IMR-90 (cell line): ENCODE data around the gene KIRREL1. TPM values are rescaled to one million over a fixed set of nuclear protein-coding genes. Genes with fewer than 3 reads are reported as not detected.

Source experiments
- ATAC-seq: fragments of 200-7000 bp; cut with Tn5 transposase; 2 replicates; pipeline ENCODE4 v1.9.1; 2020; ENCODE audit warnings: low read depth, mild to moderate bottlenecking, moderate library complexity
- BruUV-seq: library from RNA; stranded (reverse); fragments of 400-500 nt; replicated peaks from 2 replicates; lab custom pipeline; 2021; lab: Mats Ljungman, UMichigan
- CTCF ChIA-PET: fragments of 300-600 bp; formaldehyde crosslinking; extraction: SDS; loops from one replicate; lab custom pipeline; 2021; ENCODE audit warnings: antibody characterized with exemption; lab: Yijun Ruan, JAX
- POLR2A ChIA-PET: fragments of 300-600 bp; sonication (Branson Sonifier 250); formaldehyde crosslinking; loops from one replicate; lab custom pipeline; 2022; ENCODE audit warnings: antibody characterized with exemption; ENCODE audit not compliant: unreplicated experiment; lab: Charles Lee
- DNase-seq: peaks from one replicate; pipeline ENCODE4 v3.0.0; 2013
- H2AFZ ChIP-seq: replicated peaks from 2 replicates; pipeline ENCODE3; 2013; ENCODE audit warnings: low read length, mild to moderate bottlenecking; ENCODE audit not compliant: poor library complexity
- H2AK5ac ChIP-seq: 2 replicates; pipeline ENCODE4 v1.6.1; 2013; ENCODE audit warnings: low read depth, low read length, inconsistent platforms
- H2AK9ac ChIP-seq: replicated peaks from 2 replicates; pipeline ENCODE3; 2013; ENCODE audit warnings: mild to moderate bottlenecking, low read depth, low read length, moderate library complexity; ENCODE audit not compliant: poor library complexity
- H2BK120ac ChIP-seq: 2 replicates; pipeline ENCODE4 v1.6.1; 2013; ENCODE audit warnings: low read depth, low read length, inconsistent platforms
- H2BK15ac ChIP-seq: 3 replicates; pipeline ENCODE4 v1.6.1; 2013; ENCODE audit warnings: low read depth, low read length, inconsistent platforms
- H2BK20ac ChIP-seq: 2 replicates; pipeline ENCODE4 v1.6.1; 2013; ENCODE audit warnings: low read depth, mild to moderate bottlenecking, inconsistent platforms, low read length, moderate library complexity
- H2BK5ac ChIP-seq: 2 replicates; pipeline ENCODE4 v1.6.1; 2013; ENCODE audit warnings: mild to moderate bottlenecking, low read depth, low read length, inconsistent platforms; ENCODE audit not compliant: poor library complexity, severe bottlenecking
- H3K14ac ChIP-seq: replicated peaks from 2 replicates; pipeline ENCODE4 v1.6.1; 2013; ENCODE audit warnings: low read depth, low read length, inconsistent platforms
- H3K18ac ChIP-seq: 2 replicates; pipeline ENCODE4 v1.6.1; 2013; ENCODE audit warnings: low read depth, low read length, control low read depth
- H3K23ac ChIP-seq: 2 replicates; pipeline ENCODE4 v1.6.1; 2013; ENCODE audit warnings: low read depth, low read length, inconsistent platforms
- H3K27ac ChIP-seq: 2 replicates; pipeline ENCODE4 v1.5.1; 2013; ENCODE audit warnings: mild to moderate bottlenecking, control low read depth, low read length; ENCODE audit not compliant: insufficient read depth
- H3K27me3 ChIP-seq: 2 replicates; pipeline ENCODE4 v1.6.1; 2013; ENCODE audit warnings: low read length; ENCODE audit not compliant: control insufficient read depth, insufficient read depth
- H3K36me3 ChIP-seq: 2 replicates; pipeline ENCODE4 v1.6.1; 2013; ENCODE audit warnings: low read length, mixed read lengths; ENCODE audit not compliant: control insufficient read depth, insufficient read depth
- H3K4ac ChIP-seq: 2 replicates; pipeline ENCODE4 v1.6.1; 2013; ENCODE audit warnings: low read depth, low read length, inconsistent platforms
- H3K4me1 ChIP-seq: 2 replicates; pipeline ENCODE4 v1.6.1; 2013; ENCODE audit warnings: low read length, mixed read lengths; ENCODE audit not compliant: control insufficient read depth, insufficient read depth
- H3K4me2 ChIP-seq: 2 replicates; pipeline ENCODE4 v1.6.1; 2013; ENCODE audit warnings: low read depth, mild to moderate bottlenecking, control low read depth, low read length, moderate library complexity
- H3K4me3 ChIP-seq: 2 replicates; pipeline ENCODE4 v1.5.1; 2013; ENCODE audit warnings: low read depth, mild to moderate bottlenecking, control low read depth, low read length, moderate library complexity; ENCODE audit not compliant: insufficient read depth
- H3K56ac ChIP-seq: 2 replicates; pipeline ENCODE4 v1.6.1; 2013; ENCODE audit warnings: low read length, inconsistent platforms; ENCODE audit not compliant: insufficient read depth; ENCODE audit errors: extremely low read depth
- H3K79me1 ChIP-seq, 2 experiments: 2 replicates each; pipeline ENCODE4 v1.6.1; 2013; ENCODE audit warnings: low read length in 2 of 2, inconsistent platforms in 1 of 2, low read depth in 1 of 2
- H3K9ac ChIP-seq: 2 replicates; pipeline ENCODE4 v1.6.1; 2013; ENCODE audit warnings: low read depth, low read length, control low read depth
- H3K9me1 ChIP-seq: 2 replicates; pipeline ENCODE4 v1.6.1; 2013; ENCODE audit warnings: low read length, inconsistent platforms; ENCODE audit not compliant: insufficient read depth
- H3K9me3 ChIP-seq: 2 replicates; pipeline ENCODE4 v1.6.1; 2013; ENCODE audit warnings: low read length; ENCODE audit not compliant: control insufficient read depth, insufficient read depth
- H4K20me1 ChIP-seq: 2 replicates; pipeline ENCODE4 v1.6.1; 2013; ENCODE audit warnings: low read length, inconsistent platforms; ENCODE audit not compliant: insufficient read depth
- H4K5ac ChIP-seq: 2 replicates; pipeline ENCODE4 v1.6.1; 2013; ENCODE audit warnings: mild to moderate bottlenecking, low read depth, low read length, control low read depth
- H4K8ac ChIP-seq, 2 experiments: 2 replicates each; pipeline ENCODE4 v1.6.1; 2013; ENCODE audit warnings: low read depth in 2 of 2, low read length in 2 of 2, control low read depth in 1 of 2, inconsistent platforms in 1 of 2
- H4K91ac ChIP-seq: 2 replicates; pipeline ENCODE4 v1.6.1; 2013; ENCODE audit warnings: low read depth, low read length, inconsistent platforms; ENCODE audit not compliant: insufficient read depth
- CHD1 ChIP-seq: IDR thresholded peaks from 2 replicates; pipeline ENCODE4 v1.6.1; 2012; ENCODE audit warnings: low read depth, low read length, improper control_type of control experiment
- FOS ChIP-seq: fragments of 150-350 bp; IDR thresholded peaks from 2 replicates; pipeline ENCODE4 v1.6.1; 2016; ENCODE audit warnings: low read depth, low read length
- MAFK ChIP-seq: IDR thresholded peaks from 2 replicates; pipeline ENCODE4 v1.6.1; 2012; ENCODE audit warnings: low read depth, low read length, improper control_type of control experiment
- MAZ ChIP-seq: IDR thresholded peaks from 2 replicates; pipeline ENCODE4 v1.6.1; 2012; ENCODE audit warnings: low read depth, mild to moderate bottlenecking, low read length, improper control_type of control experiment, moderate library complexity, borderline replicate concordance
- MXI1 ChIP-seq: IDR thresholded peaks from 2 replicates; pipeline ENCODE4 v1.6.1; 2012; ENCODE audit warnings: low read depth, mild to moderate bottlenecking, low read length, moderate library complexity, borderline replicate concordance
- POLR2A ChIP-seq: IDR thresholded peaks from 2 replicates; pipeline ENCODE4 v1.6.1; 2012; ENCODE audit warnings: mild to moderate bottlenecking, low read depth, low read length
- RAD21 ChIP-seq: IDR thresholded peaks from 2 replicates; pipeline ENCODE4 v1.6.1; 2012; ENCODE audit warnings: low read length, improper control_type of control experiment
- RFX5 ChIP-seq: IDR thresholded peaks from 2 replicates; pipeline ENCODE4 v1.8.0; 2012; ENCODE audit warnings: low read depth, mild to moderate bottlenecking, low read length, moderate library complexity
- WGBS, 2 experiments: methylation state at CpG; one replicate each; pipeline versions ENCODE4 v1.1.5 to v1.1.7; 2013; ENCODE audit warnings: missing lambda C conversion rate in 2 of 2; ENCODE audit not compliant: insufficient read length in 1 of 2; ENCODE audit errors: extremely low coverage in 2 of 2; 5-methylcytosine and 5-hydroxymethylcytosine counted together
- dilution Hi-C: fragments of 300-500 bp; cut with HindIII; formaldehyde crosslinking; loops from one replicate; pipeline ENCODE4 v1.14.3; 2018; ENCODE audit warnings: low sequenced_read_pairs; ENCODE audit not compliant: unreplicated experiment
- in situ Hi-C: fragments of 300-500 bp; cut with MboI; formaldehyde crosslinking; loops from 3 replicates; pipeline ENCODE4 v1.14.3; 2019; ENCODE audit warnings: low sequenced_read_pairs, inconsistent platforms, mixed read lengths
- intact Hi-C: fragments of 100-400 bp; cut with micrococcal nuclease; formaldehyde crosslinking; loops from 2 replicates; pipeline ENCODE4 v1.10.0; 2022
- polyA plus RNA-seq, 3 experiments: library from polyadenylated mRNA; depleted of rRNA; stranded (reverse); fragments of >200 nt; gene quantifications; 2 replicates each; pipeline ENCODE4 v1.2.3, GENCODE V29; 2012; ENCODE audit warnings: low replicate concordance in 1 of 3
- total RNA-seq: library from RNA; depleted of rRNA; stranded (reverse); fragments of >200 nt; gene quantifications from 2 replicates; pipeline ENCODE4 v1.2.3, GENCODE V29; 2012

Gene KIRREL1
- total and polyA plus RNA-seq, 2 of the 4 experiments (the other 2 are of a cell fraction): 58.1 to 64.7 TPM

DNA sequence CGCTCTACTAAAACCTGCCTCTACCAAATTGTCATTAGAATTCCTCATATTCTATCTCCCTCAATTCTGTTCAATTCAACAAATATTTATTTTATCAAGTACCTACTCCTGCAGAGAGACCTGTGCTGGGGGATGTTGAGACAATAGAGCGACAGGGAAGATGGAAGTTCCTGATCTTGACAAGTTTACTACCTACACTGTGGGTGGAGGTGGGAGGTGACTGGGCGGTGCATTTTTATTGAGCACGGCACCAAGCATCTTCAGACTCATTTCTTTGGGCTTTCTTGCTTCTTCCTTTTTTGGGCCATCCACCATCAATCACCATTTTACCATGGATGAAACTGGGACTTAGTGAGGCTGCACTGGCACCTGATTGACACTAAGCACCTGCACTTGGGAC lies 61.3 kb downstream of the KIRREL1 start:
- ATAC-seq (no peak), DNase-seq (no peak)
- dilution Hi-C loops: no loop called here
- peaks cover 57 to 93% of the 10 kb centered on the region in 2 experiments for H3K79me1 ChIP-seq
- in situ Hi-C loops: no loop called here
- ChIA-PET POLR2A (no interaction called here), CTCF (no interaction called here)
- TF ChIP-seq MAZ (no peak), POLR2A (no peak), MXI1 (no peak), FOS (no peak), RFX5 (no peak), CHD1 (no peak), MAFK (no peak), RAD21 (no peak)
- intact Hi-C loops: no loop called here
- H3K4me1 ChIP-seq: peaks cover 12% of the 10 kb centered on the region
- H3K4me3 ChIP-seq: no peak overlapping the region
- H2AK9ac ChIP-seq: no peak overlapping the region
- H3K18ac ChIP-seq: no peak overlapping the region
- no peak overlapping the region for H2BK5ac ChIP-seq
- H4K8ac ChIP-seq: no peak overlapping the region
- H2AFZ ChIP-seq: no peak overlapping the region
- BruUV-seq: no TSS peak
- H2AK5ac ChIP-seq: no peak overlapping the region
- H4K5ac ChIP-seq: no peak overlapping the region
- peaks cover 28% of the 10 kb centered on the region for H3K36me3 ChIP-seq
- no peak overlapping the region for H3K23ac ChIP-seq
- H3K56ac ChIP-seq: no peak overlapping the region
- no peak overlapping the region for H3K4ac ChIP-seq
- no peak overlapping the region for H3K14ac ChIP-seq
- no peak overlapping the region for H3K4me2 ChIP-seq
- no peak overlapping the region for H3K27ac ChIP-seq
- no peak overlapping the region for H2BK20ac ChIP-seq
- WGBS, 2 experiments: no CpG with 5 or more reads among the region's 4 CpGs
- peaks cover 49% of the 10 kb centered on the region for H3K9me1 ChIP-seq
- H4K20me1 ChIP-seq: peaks cover 95% of the 10 kb centered on the region
- H3K9ac ChIP-seq: no peak overlapping the region
- H3K9me3 ChIP-seq: no peaks in the 10 kb centered on the region
- H2BK15ac ChIP-seq: no peak overlapping the region
- H2BK120ac ChIP-seq: no peak overlapping the region
- no peak overlapping the region for H4K91ac ChIP-seq
- no peaks in the 10 kb centered on the region for H3K27me3 ChIP-seq
